ENCODE data around the gene HACE1. TPM values are rescaled to one million over a fixed set of nuclear protein-coding genes. Genes with fewer than 3 reads are reported as not detected.
A peak's percentile ranks its signal among the peaks of the same experiment; 100 is the strongest.
"Not testable (repeated sequence)": the region's sequence is repeated elsewhere in the genome, so short reads cannot be mapped to it uniquely, and the experiment has no call there.

Gene HACE1
- total RNA-seq, 2 experiments from 2014 or later, result 21.6 to 22.4 TPM

GRCh38 chr6:104860221-104860620, 502 bp upstream of the HACE1 start:
- DNase-seq, result no peak
- POLR2A ChIA-PET, result interaction anchor here (1.3 kb wide), 1 partner anchor 69 kb away, joined by 3 read pairs; no protein-coding TSS in a partner anchor
- Mint-ChIP-seq H3K27me3 (peaks cover 11% of the 10 kb centered on the region), H3K27ac (no peak overlapping the region), H3K4me3 (peak overlapping the region; percentile 87), H3K9me3 (no peaks in the 10 kb centered on the region), H3K36me3 (ENCODE audit: low read depth) (peaks cover 6% of the 10 kb centered on the region), H3K4me1 (peaks cover 33% of the 10 kb centered on the region)
- CTCF ChIA-PET, result interaction anchor here (0.6 to 5.8 kb wide), 7 partner anchors 9 to 182 kb away, joined by 3 to 31 read pairs (median 4); no protein-coding TSS in a partner anchor

- ChIA-PET POLR2A (interaction anchor here (0.8 to 1.4 kb wide), 5 partner anchors 8 to 69 kb away, joined by 3 to 4 read pairs (median 3); no protein-coding TSS in a partner anchor), CTCF (interaction anchor here (0.5 to 5.8 kb wide), 4 partner anchors 10 to 69 kb away, joined by 3 to 31 read pairs (median 3); no protein-coding TSS in a partner anchor)
- H3K27me3 Mint-ChIP-seq, result peaks cover 6% of the 10 kb centered on the region
- peak overlapping the region; percentile 58 for H3K27ac Mint-ChIP-seq
- peaks cover 6% of the 10 kb centered on the region for H3K36me3 Mint-ChIP-seq (ENCODE audit: low read depth)
- H3K9me3 Mint-ChIP-seq, result no peaks in the 10 kb centered on the region
- no peak for DNase-seq
- H3K4me3 Mint-ChIP-seq, result peak overlapping the region; percentile 87
- H3K4me1 Mint-ChIP-seq, result peaks cover 33% of the 10 kb centered on the region
These were observed 1.1 kb downstream of the HACE1 start for GRCh38 chr6:104858642-104859041.

- no peak overlapping the region for H3K4me3 Mint-ChIP-seq
- CTCF ChIA-PET, result no interaction called here
These were observed 4.2 kb downstream of the HACE1 start for GRCh38 chr6:104855507-104855906.

GRCh38 chr6:104847721-104848120, 12.0 kb downstream of the HACE1 start:
- H3K36me3 Mint-ChIP-seq (ENCODE audit: low read depth), result peaks cover 32% of the 10 kb centered on the region
- CTCF ChIA-PET, result interaction anchor here (1.2 kb wide), 1 partner anchor 58 kb away, joined by 3 read pairs; no protein-coding TSS in a partner anchor
- H3K27me3 Mint-ChIP-seq, H3K27ac Mint-ChIP-seq, H3K4me1 Mint-ChIP-seq, H3K4me3 Mint-ChIP-seq, POLR2A ChIA-PET, H3K9me3 Mint-ChIP-seq, DNase-seq: not testable (repeated sequence)

More at GRCh38 chr6:104855507-104855906, 4.2 kb downstream of the HACE1 start:
- H3K4me1 Mint-ChIP-seq, result peaks cover 21% of the 10 kb centered on the region
- no peak overlapping the region for H3K27ac Mint-ChIP-seq
- no peaks in the 10 kb centered on the region for H3K9me3 Mint-ChIP-seq
- POLR2A ChIA-PET, result no interaction called here
- DNase-seq, result no peak
- no peaks in the 10 kb centered on the region for H3K27me3 Mint-ChIP-seq
- H3K36me3 Mint-ChIP-seq (ENCODE audit: low read depth), result peaks cover 16% of the 10 kb centered on the region

- Mint-ChIP-seq H3K9me3 (no peaks in the 10 kb centered on the region), H3K4me1 (no peaks in the 10 kb centered on the region), H3K27ac (no peak overlapping the region), H3K36me3 (ENCODE audit: low read depth) (peaks cover 28% of the 10 kb centered on the region), H3K4me3 (no peak overlapping the region), H3K27me3 (no peaks in the 10 kb centered on the region)
- POLR2A ChIA-PET, result no interaction called here
- CTCF ChIA-PET, result no interaction called here
- DNase-seq, result no peak
These were observed 16.5 kb downstream of the HACE1 start for GRCh38 chr6:104843229-104843628.

GRCh38 chr6:104837158-104837557, 22.6 kb downstream of the HACE1 start:
- Mint-ChIP-seq H3K27ac (no peak overlapping the region), H3K27me3 (no peaks in the 10 kb centered on the region), H3K9me3 (no peaks in the 10 kb centered on the region), H3K36me3 (ENCODE audit: low read depth) (peaks cover 28% of the 10 kb centered on the region), H3K4me1 (no peaks in the 10 kb centered on the region), H3K4me3 (no peak overlapping the region)
- ChIA-PET POLR2A (no interaction called here), CTCF (no interaction called here)
- DNase-seq, result no peak

- peaks cover 30% of the 10 kb centered on the region for H3K36me3 Mint-ChIP-seq (ENCODE audit: low read depth)
- H3K4me3 Mint-ChIP-seq, CTCF ChIA-PET, DNase-seq, POLR2A ChIA-PET, H3K4me1 Mint-ChIP-seq, H3K27me3 Mint-ChIP-seq, H3K27ac Mint-ChIP-seq, H3K9me3 Mint-ChIP-seq: not testable (repeated sequence)
These were observed 23.2 kb downstream of the HACE1 start for GRCh38 chr6:104836479-104837020.

- ChIA-PET POLR2A (no interaction called here), CTCF (no interaction called here)
- Mint-ChIP-seq H3K4me1 (no peaks in the 10 kb centered on the region), H3K27ac (no peak overlapping the region), H3K4me3 (no peak overlapping the region), H3K27me3 (no peaks in the 10 kb centered on the region), H3K9me3 (no peaks in the 10 kb centered on the region), H3K36me3 (ENCODE audit: low read depth) (peaks cover 30% of the 10 kb centered on the region)
- DNase-seq, result no peak
These were observed 23.9 kb downstream of the HACE1 start for GRCh38 chr6:104835782-104836181.

- Mint-ChIP-seq H3K4me1 (peaks cover 11% of the 10 kb centered on the region), H3K9me3 (no peaks in the 10 kb centered on the region), H3K36me3 (ENCODE audit: low read depth) (peaks cover 10% of the 10 kb centered on the region), H3K27me3 (no peaks in the 10 kb centered on the region), H3K27ac (no peak overlapping the region), H3K4me3 (no peak overlapping the region)
- CTCF ChIA-PET, result interaction anchor here (1.9 kb wide), 1 partner anchor 40 kb away, joined by 7 read pairs; no protein-coding TSS in a partner anchor
- POLR2A ChIA-PET, result interaction anchor here (0.8 kb wide), 1 partner anchor 30 kb away, joined by 4 read pairs; no protein-coding TSS in a partner anchor
- no peak for DNase-seq
These were observed 30.3 kb downstream of the HACE1 start for GRCh38 chr6:104829183-104829958.

- ChIA-PET CTCF (interaction anchor here (1.9 kb wide), 1 partner anchor 39 kb away, joined by 7 read pairs; no protein-coding TSS in a partner anchor), POLR2A (interaction anchor here (0.8 kb wide), 1 partner anchor 30 kb away, joined by 4 read pairs; no protein-coding TSS in a partner anchor)
- Mint-ChIP-seq H3K36me3 (ENCODE audit: low read depth) (peaks cover 15% of the 10 kb centered on the region), H3K9me3 (no peaks in the 10 kb centered on the region), H3K27me3 (no peaks in the 10 kb centered on the region), H3K4me1 (peaks cover 11% of the 10 kb centered on the region), H3K4me3 (no peak overlapping the region), H3K27ac (no peak overlapping the region)
- no peak for DNase-seq
These were observed 31.2 kb downstream of the HACE1 start for GRCh38 chr6:104828478-104828877.

- Mint-ChIP-seq H3K9me3 (peaks cover 16% of the 10 kb centered on the region), H3K36me3 (ENCODE audit: low read depth) (peaks cover 44% of the 10 kb centered on the region)
- H3K27me3 Mint-ChIP-seq, H3K27ac Mint-ChIP-seq, POLR2A ChIA-PET, H3K4me3 Mint-ChIP-seq, CTCF ChIA-PET, H3K4me1 Mint-ChIP-seq, DNase-seq: not testable (repeated sequence)
These were observed 38.9 kb downstream of the HACE1 start for GRCh38 chr6:104820820-104821219.

GRCh38 chr6:104816125-104816524, 43.6 kb downstream of the HACE1 start:
- H3K27ac Mint-ChIP-seq, result no peak overlapping the region
- peaks cover 53% of the 10 kb centered on the region for H3K36me3 Mint-ChIP-seq (ENCODE audit: low read depth)
- no peaks in the 10 kb centered on the region for H3K27me3 Mint-ChIP-seq
- CTCF ChIA-PET, result interaction anchor here (0.6 kb wide), 1 partner anchor 29 kb away, joined by 5 read pairs; no protein-coding TSS in a partner anchor
- no peak for DNase-seq
- POLR2A ChIA-PET, result no interaction called here
- H3K4me1 Mint-ChIP-seq, result peaks cover 2% of the 10 kb centered on the region
- H3K9me3 Mint-ChIP-seq, result peaks cover 27% of the 10 kb centered on the region
- H3K4me3 Mint-ChIP-seq, result no peak overlapping the region

GRCh38 chr6:104814743-104815142, 45.0 kb downstream of the HACE1 start:
- Mint-ChIP-seq H3K36me3 (ENCODE audit: low read depth) (peaks cover 48% of the 10 kb centered on the region), H3K9me3 (peaks cover 21% of the 10 kb centered on the region), H3K27me3 (no peaks in the 10 kb centered on the region), H3K27ac (no peak overlapping the region), H3K4me3 (no peak overlapping the region), H3K4me1 (peaks cover 2% of the 10 kb centered on the region)
- CTCF ChIA-PET, result no interaction called here
- POLR2A ChIA-PET, result no interaction called here
- DNase-seq, result no peak
